HG02938 (cell line): ENCODE data around the gene DYNC1I1.

ENCODE experiments used
- ATAC-seq: cut with Tn5 transposase; IDR thresholded peaks from one replicate; pipeline ENCODE4 v1.9.1; 2021; ENCODE audit warnings: mild to moderate bottlenecking, moderate library complexity; ENCODE audit not compliant: unreplicated experiment

Gene DYNC1I1

DNA sequence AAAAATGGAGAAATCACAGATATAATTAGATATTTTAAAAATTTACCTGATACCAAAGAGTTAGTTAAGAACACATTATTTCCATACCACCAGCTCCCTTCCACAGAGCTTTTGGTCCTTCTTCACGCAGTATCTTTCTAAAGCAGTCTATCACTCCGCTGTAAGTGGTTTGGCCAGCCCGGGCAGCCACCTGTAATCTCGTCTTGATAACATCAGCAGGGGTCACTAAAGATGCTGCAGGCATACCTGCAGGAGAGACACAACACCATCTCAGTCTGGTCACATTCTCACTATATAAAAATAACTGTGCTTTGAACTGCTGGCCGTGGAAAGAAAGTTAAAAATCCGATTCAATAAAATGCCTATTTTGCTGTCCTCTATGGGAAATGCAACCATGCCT lies 349.4 kb downstream of the DYNC1I1 start:
- no peak for ATAC-seq

GRCh38 chr7:96122746-96123145 lies 350.4 kb downstream of the DYNC1I1 start:
- ATAC-seq, result no peak

- ATAC-seq, result no peak
Measured at GRCh38 chr7:96126382-96126781, 354.0 kb downstream of the DYNC1I1 start.

DNA sequence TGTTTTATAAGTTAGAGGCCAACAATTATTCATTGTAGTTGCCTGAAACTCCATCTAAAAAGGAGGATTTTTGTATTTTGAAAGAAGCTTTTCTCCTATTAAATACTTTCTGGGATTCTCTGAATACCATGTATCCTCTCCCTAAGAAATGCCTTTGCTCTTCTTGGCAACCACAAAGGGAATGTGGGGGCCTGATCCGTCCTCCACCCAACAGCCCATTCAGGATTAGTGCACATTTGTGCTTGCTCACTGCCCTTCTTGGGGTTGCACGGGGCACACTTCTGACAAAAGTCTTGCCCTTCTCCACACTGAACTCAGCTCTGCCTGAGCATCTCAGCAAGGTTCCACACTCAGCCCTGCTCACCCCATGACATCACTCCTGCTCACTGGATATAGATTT lies 355.4 kb downstream of the DYNC1I1 start:
- ATAC-seq, result no peak

DNA sequence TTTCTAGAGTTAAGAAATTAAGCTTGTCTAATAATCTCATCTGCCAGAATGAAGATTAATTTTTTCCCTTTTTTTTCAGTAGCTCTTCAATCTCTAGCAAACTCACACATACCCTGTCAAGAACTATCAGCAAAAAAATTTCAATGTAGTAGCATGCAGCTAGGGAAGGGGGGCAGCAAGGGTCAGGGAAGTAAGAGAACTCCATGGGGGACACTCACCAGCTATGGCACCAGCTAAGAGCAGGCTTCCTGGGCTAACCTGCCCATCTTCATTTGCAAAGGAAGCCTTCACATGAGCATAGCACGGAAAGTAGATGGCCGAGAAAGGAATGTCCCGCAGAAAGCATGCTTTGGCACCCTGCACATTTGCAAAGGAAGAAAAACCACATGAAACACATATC lies 359.2 kb downstream of the DYNC1I1 start:
- no peak for ATAC-seq

GRCh38 chr7:96135241-96135640 lies 362.9 kb downstream of the DYNC1I1 start:
- no peak for ATAC-seq

DNA sequence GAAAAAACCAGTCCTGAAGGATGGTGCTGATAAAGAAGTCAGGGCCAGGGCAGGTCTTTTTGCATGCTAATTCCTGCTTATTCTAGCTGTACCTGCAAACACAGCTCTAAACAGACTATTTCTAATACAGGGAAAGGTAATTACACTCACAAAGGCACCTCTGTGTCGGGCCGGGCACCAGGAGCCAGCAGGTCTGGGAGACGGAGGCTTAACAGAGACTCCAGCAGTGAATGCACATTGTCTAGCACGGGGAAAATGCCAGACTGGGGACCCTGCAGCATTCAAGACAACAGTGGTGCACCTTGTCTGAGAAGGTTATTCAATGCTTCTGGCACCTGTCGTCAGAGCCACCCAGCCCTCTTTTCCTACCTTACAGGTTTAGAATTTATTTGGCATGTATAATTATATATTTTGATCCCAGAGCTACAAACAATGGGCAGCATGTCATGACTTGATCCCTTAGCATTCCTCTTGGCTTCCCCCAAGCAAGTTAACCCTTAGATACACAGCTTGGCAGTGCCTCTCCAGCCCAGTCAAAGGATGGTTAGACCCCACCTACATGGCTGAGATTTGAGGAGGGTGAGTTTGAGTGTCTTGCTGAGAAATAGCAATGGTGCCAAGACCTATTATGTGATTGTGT lies 364.4 kb downstream of the DYNC1I1 start:
- ATAC-seq, result no peak

- no peak for ATAC-seq
Measured at GRCh38 chr7:96143495-96144259, 371.3 kb downstream of the DYNC1I1 start.

- no peak for ATAC-seq
Measured at GRCh38 chr7:96144260-96144526, 371.8 kb downstream of the DYNC1I1 start.
